Activated CD4-positive, alpha-beta T cell treated with anti-CD3 and anti-CD28 coated beads, Interleukin-2, amount 10 ng/mL, durations not matched to agents 24 days and 14 days (primary cell): ENCODE data around the gene SPRR2D. TPM values are rescaled to one million over a fixed set of nuclear protein-coding genes. Genes with fewer than 3 reads are reported as not detected.
"Not testable (repeated sequence)": the region's sequence is repeated elsewhere in the genome, so short reads cannot be mapped to it uniquely, and the experiment has no call there.

Experiments
- DNase-seq: peaks from one replicate; pipeline ENCODE4 v3.0.0; 2022
- H3K27ac Mint-ChIP-seq: one replicate; pipeline ENCODE4 v1.8.0; 2022; ENCODE audit warnings: mild to moderate bottlenecking, mixed read lengths
- H3K27me3 Mint-ChIP-seq: one replicate; pipeline ENCODE4 v1.8.0; 2022; ENCODE audit warnings: mixed read lengths
- H3K36me3 Mint-ChIP-seq: one replicate; pipeline ENCODE4 v1.8.0; 2022; ENCODE audit warnings: low read depth, mild to moderate bottlenecking, mixed read lengths
- H3K4me1 Mint-ChIP-seq: one replicate; pipeline ENCODE4 v1.8.0; 2021; ENCODE audit warnings: mixed read lengths
- H3K4me3 Mint-ChIP-seq: one replicate; pipeline ENCODE4 v1.8.0; 2022; ENCODE audit warnings: mild to moderate bottlenecking, moderate library complexity, mixed read lengths
- H3K9me3 Mint-ChIP-seq: one replicate; pipeline ENCODE4 v1.8.0; 2021; ENCODE audit warnings: mixed read lengths
- intact Hi-C: fragments of 100-400 bp; cut with micrococcal nuclease; formaldehyde crosslinking; loops from one replicate; pipeline ENCODE4 v1.15.1; 2023
- total RNA-seq: library from RNA; stranded (reverse); gene quantifications from 2 replicates; pipeline ENCODE4 v1.2.3, GENCODE V29; 2022

SPRR2D gene
- not detected in 2 replicates for total RNA-seq

DNA sequence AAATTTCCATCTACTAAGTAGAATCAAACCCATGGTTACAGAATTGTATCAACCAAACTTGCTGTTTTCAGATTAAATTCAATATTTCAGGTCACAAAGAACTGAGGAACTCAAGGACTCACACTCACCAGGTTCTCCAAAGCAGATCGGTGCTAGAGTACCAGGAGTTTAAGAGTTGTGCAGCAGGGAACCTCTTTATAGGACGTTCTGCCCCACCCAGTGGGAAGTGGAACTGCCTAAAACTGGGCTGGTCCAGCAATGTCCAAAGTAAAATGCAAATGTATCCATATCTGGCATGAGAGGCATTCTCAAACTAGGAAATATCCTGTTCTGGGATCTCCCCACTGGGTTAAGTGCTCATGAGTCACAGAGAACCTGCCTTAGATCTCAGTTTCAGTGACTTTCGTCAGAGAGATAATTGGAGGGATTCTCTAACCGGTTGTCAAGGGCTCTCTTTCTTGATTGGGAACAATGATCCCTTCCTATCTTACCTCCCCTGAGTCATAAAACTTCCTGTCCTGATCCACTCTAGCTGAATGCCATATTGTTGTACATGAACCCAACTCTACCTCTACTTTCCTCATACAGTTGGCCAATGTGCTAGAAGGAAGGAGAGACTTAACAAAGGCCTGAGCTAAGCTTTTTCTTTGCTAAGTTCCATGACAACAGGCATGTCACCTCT, at the start of gene SPRR2D:
SPRR2D (minus strand) TSS at position 171 of the 682 bp plus-strand sequence. CDS start 774 bp downstream, outside the sequence.
- H3K36me3 Mint-ChIP-seq = no peaks in the 10 kb centered on the region
- intact Hi-C loops = no loop called here
- no peak for DNase-seq
- no peak within 1 kb of the TSS for H3K4me3 Mint-ChIP-seq
- H3K4me1 Mint-ChIP-seq = no peaks in the 10 kb centered on the region
- H3K27me3 Mint-ChIP-seq = peaks cover 14% of the 10 kb centered on the region
- H3K27ac Mint-ChIP-seq = no peak within 1 kb of the TSS
- H3K9me3 Mint-ChIP-seq = no peaks in the 10 kb centered on the region

- DNase-seq = no peak
- Mint-ChIP-seq H3K9me3 (no peaks in the 10 kb centered on the region), H3K4me3 (no peak overlapping the region), H3K27me3 (peaks cover 7% of the 10 kb centered on the region), H3K36me3 (no peaks in the 10 kb centered on the region), H3K4me1 (no peaks in the 10 kb centered on the region), H3K27ac (no peak overlapping the region)
- intact Hi-C loops = no loop called here
Measured at GRCh38 chr1:153087652-153088051, 46.7 kb upstream of the SPRR2D start.

DNA sequence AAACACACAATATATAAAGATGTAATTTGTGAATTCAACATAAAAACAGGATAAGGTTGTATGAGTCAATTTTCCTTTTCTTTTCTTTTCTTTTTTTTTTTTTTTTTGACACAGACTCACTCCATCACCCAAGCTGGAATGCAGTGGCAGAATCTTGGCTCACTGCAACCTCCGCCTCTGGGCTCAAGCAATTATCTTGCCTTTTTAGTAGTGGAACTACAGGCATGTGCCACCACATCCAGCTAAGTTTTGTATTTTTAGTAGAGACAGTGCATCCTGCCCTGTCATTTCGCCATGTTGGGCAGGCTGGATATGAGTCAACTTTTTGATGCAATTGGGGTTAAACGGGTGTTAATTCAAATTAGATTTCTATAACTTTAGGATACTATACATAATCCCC, 40.8 kb upstream of the SPRR2D start:
- H3K9me3 Mint-ChIP-seq = peaks cover 5% of the 10 kb centered on the region
- no peaks in the 10 kb centered on the region for H3K36me3 Mint-ChIP-seq
- intact Hi-C loops = no loop called here
- no peaks in the 10 kb centered on the region for H3K4me1 Mint-ChIP-seq
- no peak overlapping the region for H3K27ac Mint-ChIP-seq
- DNase-seq = no peak
- H3K27me3 Mint-ChIP-seq = peaks cover 4% of the 10 kb centered on the region
- no peak overlapping the region for H3K4me3 Mint-ChIP-seq

DNA sequence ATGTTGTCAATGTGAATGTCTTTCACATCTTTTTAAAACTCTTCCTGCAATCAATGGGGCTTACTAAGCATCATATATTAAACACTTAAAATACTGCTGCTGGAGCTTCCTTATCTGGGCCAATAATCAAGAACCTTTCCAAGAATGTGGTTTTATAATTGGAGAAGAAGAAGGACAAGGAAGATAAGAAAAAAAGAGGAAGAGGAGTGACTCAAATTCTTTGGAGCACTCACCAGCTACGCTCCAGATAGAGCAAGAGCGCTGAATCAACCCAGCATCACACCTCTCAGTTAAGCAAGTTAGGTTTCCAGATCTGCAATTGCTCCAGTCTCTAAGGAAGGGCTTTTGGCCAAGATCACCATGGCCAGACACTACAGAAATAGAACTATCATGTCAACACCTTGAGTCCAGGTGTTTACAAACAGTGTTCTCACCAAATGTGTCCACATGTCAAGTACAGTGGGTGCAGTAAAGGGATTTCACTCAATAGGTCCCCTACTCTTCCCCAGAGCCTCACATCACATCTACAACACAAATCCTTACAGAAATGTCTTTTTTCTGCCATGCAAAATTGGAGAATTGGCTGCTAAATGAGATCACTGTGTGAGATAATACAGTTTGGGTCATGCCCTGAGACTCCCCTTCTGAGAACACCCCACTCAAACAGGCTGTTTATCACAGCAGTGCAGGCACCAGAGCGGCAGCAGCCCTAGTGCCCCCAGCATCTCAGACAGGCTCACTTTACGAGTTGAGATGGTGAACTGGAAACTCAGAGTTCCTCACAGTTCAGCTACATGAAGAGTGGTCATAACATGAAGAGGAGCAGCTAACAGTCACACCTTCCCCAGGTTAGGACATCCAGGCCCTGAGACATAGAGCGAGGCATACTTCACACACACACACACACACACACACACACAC, 32.1 kb upstream of the SPRR2D start:
- intact Hi-C loops = no loop called here
- Mint-ChIP-seq H3K27ac (no peak overlapping the region), H3K27me3 (peaks cover 3% of the 10 kb centered on the region)

DNA sequence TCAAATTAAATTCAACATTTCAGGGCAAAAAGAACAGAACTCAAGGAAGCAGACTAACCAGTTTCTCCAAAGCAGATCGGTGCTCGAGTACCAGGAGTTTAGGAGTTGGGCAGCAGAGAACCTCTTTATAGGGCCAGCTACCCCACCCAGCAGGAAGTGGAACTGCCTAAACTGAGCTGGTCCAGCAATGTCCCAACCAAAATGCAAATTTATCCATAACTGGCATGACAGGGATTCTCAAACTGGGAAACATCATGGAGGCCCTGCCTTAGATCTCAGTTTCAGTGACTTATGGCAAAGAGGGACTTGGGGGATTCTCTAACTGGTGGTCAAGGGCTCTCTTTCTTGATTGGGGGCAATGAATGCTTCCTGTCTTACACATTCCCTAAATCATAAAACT, 30.6 kb upstream of the SPRR2D start, which contains the start of gene SPRR2B:
SPRR2B (minus strand) TSS at position 101 of the 400 bp plus-strand sequence. CDS start 772 bp downstream, outside the sequence.
- intact Hi-C loops = no loop called here
- Mint-ChIP-seq H3K27me3 (peaks cover 3% of the 10 kb centered on the region), H3K4me3 (no peak within 1 kb of the TSS), H3K9me3 (no peaks in the 10 kb centered on the region), H3K36me3 (no peaks in the 10 kb centered on the region), H3K4me1 (no peaks in the 10 kb centered on the region), H3K27ac (no peak within 1 kb of the TSS)
- DNase-seq = no peak

More for the DNA sequence above, 32.1 kb upstream of the SPRR2D start:
- no peak for DNase-seq
- Mint-ChIP-seq H3K4me1 (no peaks in the 10 kb centered on the region), H3K4me3 (no peak overlapping the region), H3K36me3 (no peaks in the 10 kb centered on the region), H3K9me3 (no peaks in the 10 kb centered on the region)

DNA sequence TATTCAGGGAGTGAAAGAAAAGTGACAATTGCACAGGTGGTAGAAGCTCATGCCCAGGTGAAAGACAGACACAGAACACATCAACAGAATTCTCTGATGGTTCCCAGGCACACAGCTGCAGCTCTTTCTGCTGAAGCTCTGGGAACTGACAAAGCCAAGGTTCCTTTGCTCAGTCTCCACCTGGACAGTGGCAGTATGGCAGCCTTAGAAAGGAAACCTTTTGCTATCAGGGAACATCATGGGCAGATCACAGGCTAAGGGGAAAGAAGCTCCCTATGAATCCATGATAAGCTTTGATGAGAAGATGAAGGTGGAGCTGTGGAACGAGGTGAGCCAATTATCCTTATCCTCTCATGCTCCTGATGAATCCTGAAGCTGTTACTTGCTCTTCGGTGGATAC, 29.3 kb upstream of the SPRR2D start:
- H3K4me1 Mint-ChIP-seq = no peaks in the 10 kb centered on the region
- intact Hi-C loops = no loop called here
- H3K9me3 Mint-ChIP-seq = no peaks in the 10 kb centered on the region
- H3K4me3 Mint-ChIP-seq = no peak overlapping the region
- H3K27me3 Mint-ChIP-seq = peaks cover 3% of the 10 kb centered on the region
- no peaks in the 10 kb centered on the region for H3K36me3 Mint-ChIP-seq
- no peak overlapping the region for H3K27ac Mint-ChIP-seq
- no peak for DNase-seq

DNA sequence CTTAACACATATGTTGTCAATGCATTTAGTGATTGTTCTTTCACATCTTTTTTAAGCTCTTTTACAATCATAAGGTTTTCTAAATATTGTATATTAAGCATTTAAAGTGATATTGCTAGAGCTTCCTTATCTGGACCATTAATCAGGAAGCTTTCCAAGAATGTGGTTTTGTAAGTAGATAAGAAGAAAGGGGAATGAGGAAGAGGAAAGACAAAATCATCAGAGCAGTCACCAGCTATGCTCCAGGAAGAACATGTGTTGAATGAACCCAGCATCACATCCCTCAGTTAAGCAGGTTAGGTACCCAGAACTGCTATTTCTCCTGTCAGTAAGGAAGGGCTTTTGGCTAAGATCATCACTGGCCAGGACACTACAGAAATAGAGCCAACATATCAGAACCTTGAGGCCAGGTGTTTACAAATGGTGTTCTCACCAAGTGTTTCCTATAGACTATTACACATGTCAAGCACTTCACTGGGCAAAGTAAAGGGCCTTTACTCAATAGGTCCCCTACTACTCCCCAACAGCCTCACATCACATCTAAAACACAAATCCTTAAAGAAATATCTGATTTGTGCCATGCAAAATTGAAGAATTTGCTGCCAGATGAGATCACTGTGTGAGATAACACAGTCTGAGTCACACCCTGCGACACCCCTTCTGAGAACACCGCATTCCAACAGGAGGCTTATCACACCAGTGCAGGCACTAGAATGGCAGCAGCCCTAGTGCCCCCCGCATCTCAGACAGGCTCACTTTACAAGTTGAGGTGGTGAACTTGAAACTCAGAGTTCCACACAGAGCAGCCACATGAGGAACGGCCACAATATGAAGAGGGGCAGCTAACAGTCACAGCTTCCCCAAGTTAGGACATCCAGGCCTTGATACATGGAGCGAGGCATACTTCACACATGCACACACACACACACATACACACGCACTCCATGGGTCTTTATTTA, 18.2 kb upstream of the SPRR2D start:
- intact Hi-C loops = no loop called here
- no peak overlapping the region for H3K4me3 Mint-ChIP-seq
- no peaks in the 10 kb centered on the region for H3K36me3 Mint-ChIP-seq
- no peaks in the 10 kb centered on the region for H3K9me3 Mint-ChIP-seq
- H3K27me3 Mint-ChIP-seq = peaks cover 14% of the 10 kb centered on the region
- no peaks in the 10 kb centered on the region for H3K4me1 Mint-ChIP-seq
- H3K27ac Mint-ChIP-seq = no peak overlapping the region
- DNase-seq = no peak

GRCh38 chr1:153058154-153058553, 17.2 kb upstream of the SPRR2D start:
- peaks cover 17% of the 10 kb centered on the region for H3K27me3 Mint-ChIP-seq
- no peaks in the 10 kb centered on the region for H3K9me3 Mint-ChIP-seq
- H3K36me3 Mint-ChIP-seq = no peaks in the 10 kb centered on the region
- no peak overlapping the region for H3K4me3 Mint-ChIP-seq
- intact Hi-C loops = no loop called here
- H3K27ac Mint-ChIP-seq = no peak overlapping the region
- no peak for DNase-seq
- H3K4me1 Mint-ChIP-seq = no peaks in the 10 kb centered on the region

GRCh38 chr1:153057375-153057774, 16.5 kb upstream of the SPRR2D start, which contains the start of gene SPRR2A:
TSS of gene SPRR2A (minus strand) at chr1:153057512. CDS start at chr1:153056735, 777 bp downstream.
- Mint-ChIP-seq H3K4me3 (no peak within 1 kb of the TSS), H3K27ac (no peak within 1 kb of the TSS), H3K9me3 (no peaks in the 10 kb centered on the region), H3K27me3 (peaks cover 18% of the 10 kb centered on the region), H3K36me3 (no peaks in the 10 kb centered on the region), H3K4me1 (no peaks in the 10 kb centered on the region)
- DNase-seq = no peak
- intact Hi-C loops = no loop called here

DNA sequence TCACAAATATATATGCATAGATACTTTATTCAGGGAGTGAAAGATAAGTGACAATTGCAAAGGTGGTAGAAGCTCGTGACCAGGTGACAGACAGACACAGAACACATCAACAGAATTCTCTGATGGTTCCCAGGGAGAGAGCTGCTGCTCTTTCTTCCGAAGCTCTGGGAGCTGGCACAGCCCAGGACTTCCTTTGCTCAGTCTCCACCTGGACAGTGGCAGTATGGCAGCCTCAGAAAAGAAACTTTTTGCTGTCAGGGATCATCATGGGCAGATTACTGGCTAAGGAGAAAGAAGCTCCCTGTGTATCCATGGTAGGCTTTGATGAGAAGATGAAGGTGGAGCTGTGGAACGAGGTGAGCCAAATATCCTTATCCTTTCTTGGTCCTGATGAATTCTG, 15.2 kb upstream of the SPRR2D start:
- DNase-seq, H3K9me3 Mint-ChIP-seq, H3K4me1 Mint-ChIP-seq, H3K4me3 Mint-ChIP-seq, intact Hi-C loops, H3K27ac Mint-ChIP-seq, H3K36me3 Mint-ChIP-seq: not testable (repeated sequence)
- peaks cover 22% of the 10 kb centered on the region for H3K27me3 Mint-ChIP-seq

- Mint-ChIP-seq H3K27ac (no peak overlapping the region), H3K4me3 (no peak overlapping the region), H3K4me1 (no peaks in the 10 kb centered on the region), H3K27me3 (peaks cover 21% of the 10 kb centered on the region), H3K36me3 (no peaks in the 10 kb centered on the region), H3K9me3 (no peaks in the 10 kb centered on the region)
- no peak for DNase-seq
- intact Hi-C loops = no loop called here
Measured at GRCh38 chr1:153049211-153049610, 8.3 kb upstream of the SPRR2D start.

- intact Hi-C loops = no loop called here
- no peak for DNase-seq
- Mint-ChIP-seq H3K4me3 (no peak overlapping the region), H3K36me3 (no peaks in the 10 kb centered on the region), H3K27me3 (peaks cover 10% of the 10 kb centered on the region), H3K4me1 (no peaks in the 10 kb centered on the region), H3K9me3 (no peaks in the 10 kb centered on the region), H3K27ac (no peak overlapping the region)
Measured at GRCh38 chr1:153035211-153035610, 5.7 kb downstream of the SPRR2D start.

DNA sequence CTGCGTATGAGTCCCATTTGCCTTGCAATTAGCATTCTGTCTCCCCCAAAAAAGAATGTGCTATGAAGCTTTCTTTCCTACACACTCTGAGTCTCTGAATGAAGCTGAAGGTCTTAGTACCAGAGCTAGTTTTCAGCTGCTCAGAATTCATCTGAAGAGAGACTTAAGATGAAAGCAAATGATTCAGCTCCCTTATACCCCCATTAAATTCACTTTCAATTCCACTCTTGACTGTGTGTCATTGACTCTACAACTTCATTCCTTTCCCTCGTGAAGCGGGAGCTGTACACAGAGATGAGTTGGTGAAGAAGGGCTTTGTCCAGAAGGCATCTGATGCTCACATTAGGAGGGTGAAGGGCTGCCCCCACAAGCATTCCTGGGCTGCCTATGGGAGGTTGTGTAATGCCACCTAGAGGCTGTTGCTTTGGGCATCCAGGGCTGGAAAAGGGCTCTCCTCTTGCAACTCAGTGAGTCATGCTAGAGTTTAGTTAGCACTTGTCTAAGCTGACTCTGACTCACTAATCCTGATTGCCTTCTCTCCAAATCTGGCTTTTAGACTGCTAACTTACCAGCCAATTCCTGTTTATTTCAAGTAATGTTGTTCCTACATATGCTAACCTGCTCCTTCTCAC, 8.1 kb downstream of the SPRR2D start:
- H3K9me3 Mint-ChIP-seq = no peaks in the 10 kb centered on the region
- H3K36me3 Mint-ChIP-seq = no peaks in the 10 kb centered on the region
- no peak overlapping the region for H3K27ac Mint-ChIP-seq
- no peaks in the 10 kb centered on the region for H3K4me1 Mint-ChIP-seq
- intact Hi-C loops = no loop called here
- no peak overlapping the region for H3K4me3 Mint-ChIP-seq
- no peak for DNase-seq
- peaks cover 8% of the 10 kb centered on the region for H3K27me3 Mint-ChIP-seq
